Measurements from ENCODE around the gene COMMD6.

The COMMD6 gene

GRCh38 chr13:75485286-75486062 lies 52.2 kb downstream of the COMMD6 start:
- no peak for DNase-seq
- TF ChIP-seq POLR2A (IDR thresholded peaks at IDR 0.05; ENCODE audit: low read length), result no peak
- TF ChIP-seq GATA1 (IDR thresholded peaks at IDR 0.05; ENCODE audit: low read depth, low read length), result no peak

GRCh38 chr13:75482820-75483079 lies 54.9 kb downstream of the COMMD6 start:
- no peak for DNase-seq
- no peak for TF ChIP-seq GATA1 (IDR thresholded peaks at IDR 0.05; ENCODE audit: low read depth, low read length)
- TF ChIP-seq POLR2A (IDR thresholded peaks at IDR 0.05; ENCODE audit: low read length), result no peak

GRCh38 chr13:75482070-75482819 lies 55.4 kb downstream of the COMMD6 start, which contains the start of gene TBC1D4:
TSS of gene TBC1D4 (minus strand) at chr13:75482169. CDS start at chr13:75481767, 402 bp downstream.
- DNase-seq, result peak; percentile 89 to 90
- TF ChIP-seq POLR2A (IDR thresholded peaks at IDR 0.05; ENCODE audit: low read length) (no peak), GATA1 (IDR thresholded peaks at IDR 0.05; ENCODE audit: low read depth, low read length) (no peak)

GRCh38 chr13:75481176-75482069 lies 56.2 kb downstream of the COMMD6 start:
- DNase-seq, result peak; percentile 64 to 69
- no peak for TF ChIP-seq GATA1 (IDR thresholded peaks at IDR 0.05; ENCODE audit: low read depth, low read length)
- no peak for TF ChIP-seq POLR2A (IDR thresholded peaks at IDR 0.05; ENCODE audit: low read length)

GRCh38 chr13:75480671-75481175 lies 56.9 kb downstream of the COMMD6 start:
- TF ChIP-seq GATA1 (IDR thresholded peaks at IDR 0.05; ENCODE audit: low read depth, low read length) (no peak), POLR2A (IDR thresholded peaks at IDR 0.05; ENCODE audit: low read length) (no peak)
- peak; percentile 72 to 75 for DNase-seq

DNA sequence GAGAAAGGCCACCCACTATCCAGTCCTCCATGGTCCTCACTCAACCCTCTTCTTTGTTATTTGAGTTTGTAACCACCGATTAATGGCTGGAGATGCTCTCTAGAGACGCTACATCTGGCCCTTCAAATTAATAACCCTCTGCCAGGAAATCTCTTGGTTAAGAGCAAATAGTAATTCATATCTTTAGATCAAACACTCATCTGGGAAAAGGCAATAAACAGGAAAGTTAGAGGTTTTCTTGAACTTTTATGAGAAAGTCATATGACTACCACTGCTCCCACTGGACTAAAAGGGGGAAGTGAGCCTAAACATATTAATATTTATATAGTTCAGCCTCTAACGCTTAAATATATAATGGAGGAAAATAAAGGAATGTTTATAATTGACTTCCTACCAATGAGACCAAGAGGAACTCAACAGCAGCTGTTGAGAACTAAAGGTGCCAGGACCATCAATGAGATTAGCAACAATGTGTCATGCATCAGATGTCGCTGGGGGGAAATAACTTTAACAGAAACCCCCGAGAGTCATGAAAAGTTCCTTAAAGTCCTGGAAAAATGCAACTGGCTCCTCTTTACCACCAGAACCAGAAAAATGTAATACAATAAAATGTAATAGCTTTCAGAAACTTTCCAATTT lies 58.4 kb downstream of the COMMD6 start:
- DNase-seq, result peak in 1 of 2 experiments; percentile 45
- TF ChIP-seq GATA1 (IDR thresholded peaks at IDR 0.05; ENCODE audit: low read depth, low read length) (no peak), POLR2A (IDR thresholded peaks at IDR 0.05; ENCODE audit: low read length) (no peak)

- no peak for DNase-seq
- TF ChIP-seq GATA1 (IDR thresholded peaks at IDR 0.05; ENCODE audit: low read depth, low read length) (no peak), POLR2A (IDR thresholded peaks at IDR 0.05; ENCODE audit: low read length) (no peak)
These were observed 59.0 kb downstream of the COMMD6 start for GRCh38 chr13:75478659-75479058.
